Activated effector memory CD4-positive, alpha-beta T cell treated with anti-CD3 and anti-CD28 coated beads, Interleukin-2, amount 50 U/mL, for 16 hours (primary cell): Measurements from ENCODE around the gene BEST1.

Source experiments
- DNase-seq: peaks from one replicate; pipeline ENCODE4 v3.0.0-alpha.2; 2020

The BEST1 gene

DNA sequence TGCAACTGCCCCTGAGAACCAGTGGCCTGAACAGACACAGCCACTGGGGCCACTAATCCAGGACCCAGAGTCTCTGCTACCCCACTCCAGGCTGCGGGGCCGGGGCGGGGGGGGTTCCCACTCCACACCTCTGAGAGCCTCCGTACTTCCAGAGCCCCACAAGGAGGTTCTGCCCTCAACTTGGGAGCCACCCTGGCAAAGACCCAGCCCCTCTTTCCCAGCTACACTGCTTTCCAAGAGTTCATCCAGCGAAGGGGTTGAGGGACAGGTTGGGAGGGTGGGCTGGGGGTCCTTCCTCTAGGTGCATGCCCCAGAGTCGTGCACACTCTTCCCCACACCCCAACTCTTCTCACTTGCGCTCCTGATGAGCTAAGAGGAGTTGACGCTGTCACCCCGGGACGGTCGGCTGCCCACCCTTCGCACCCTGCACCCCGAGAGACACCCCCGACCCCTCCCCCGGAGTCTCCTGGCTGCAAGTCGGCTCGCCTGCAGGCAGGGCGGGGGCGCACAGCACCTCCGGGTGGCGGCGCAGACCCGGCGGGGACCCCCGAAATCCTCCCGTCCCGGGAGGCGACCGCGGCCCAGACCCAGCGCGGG, 33.3 kb upstream of the BEST1 start:
- DNase-seq, result peak; percentile 59

DNA sequence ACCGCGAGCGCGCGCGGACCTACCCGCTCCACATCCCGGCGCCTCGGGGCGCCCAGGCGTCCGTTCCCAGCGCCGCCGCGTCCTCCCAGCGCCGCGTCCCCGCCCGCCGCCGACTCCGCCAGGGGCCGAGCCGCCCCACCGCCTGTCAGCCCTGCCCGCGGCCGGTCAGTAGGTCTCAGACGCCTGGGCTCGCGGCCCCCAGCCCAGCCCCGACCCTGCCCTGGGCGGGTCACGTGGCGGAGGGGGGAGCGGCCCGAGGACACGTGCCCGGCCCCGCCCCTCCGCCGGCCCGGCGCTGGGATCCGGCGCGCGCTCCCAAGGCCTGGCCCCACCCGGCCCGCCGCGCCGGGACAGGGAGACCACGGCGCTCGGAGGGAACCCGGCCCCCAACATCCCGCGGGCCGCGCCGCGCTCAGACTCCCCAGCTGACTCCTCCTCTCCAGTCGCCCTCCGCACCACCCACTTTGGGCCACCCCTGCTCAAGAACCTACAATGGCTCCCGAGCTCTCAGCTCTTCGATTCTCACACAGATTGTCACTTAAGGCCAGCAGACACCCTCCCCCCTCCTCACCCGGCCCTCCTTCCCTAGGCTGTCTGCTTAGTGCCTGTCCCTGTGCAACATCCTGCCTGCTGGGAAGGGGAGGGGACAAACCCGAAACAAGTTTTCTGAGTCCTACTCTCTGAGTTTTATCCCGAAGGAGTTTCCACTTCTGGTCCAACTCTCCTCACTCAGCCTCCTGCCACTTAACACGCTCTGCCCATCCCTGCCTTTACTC, 32.6 kb upstream of the BEST1 start, which contains the start of gene RAB3IL1:
RAB3IL1 (minus strand) TSS at position 233 of the 776 bp plus-strand sequence; CDS start at position 34, 199 bp downstream.
- DNase-seq, result peak; percentile 62

- DNase-seq, result no peak
These were observed 31.8 kb upstream of the BEST1 start for GRCh38 chr11:61918251-61918937.

DNA sequence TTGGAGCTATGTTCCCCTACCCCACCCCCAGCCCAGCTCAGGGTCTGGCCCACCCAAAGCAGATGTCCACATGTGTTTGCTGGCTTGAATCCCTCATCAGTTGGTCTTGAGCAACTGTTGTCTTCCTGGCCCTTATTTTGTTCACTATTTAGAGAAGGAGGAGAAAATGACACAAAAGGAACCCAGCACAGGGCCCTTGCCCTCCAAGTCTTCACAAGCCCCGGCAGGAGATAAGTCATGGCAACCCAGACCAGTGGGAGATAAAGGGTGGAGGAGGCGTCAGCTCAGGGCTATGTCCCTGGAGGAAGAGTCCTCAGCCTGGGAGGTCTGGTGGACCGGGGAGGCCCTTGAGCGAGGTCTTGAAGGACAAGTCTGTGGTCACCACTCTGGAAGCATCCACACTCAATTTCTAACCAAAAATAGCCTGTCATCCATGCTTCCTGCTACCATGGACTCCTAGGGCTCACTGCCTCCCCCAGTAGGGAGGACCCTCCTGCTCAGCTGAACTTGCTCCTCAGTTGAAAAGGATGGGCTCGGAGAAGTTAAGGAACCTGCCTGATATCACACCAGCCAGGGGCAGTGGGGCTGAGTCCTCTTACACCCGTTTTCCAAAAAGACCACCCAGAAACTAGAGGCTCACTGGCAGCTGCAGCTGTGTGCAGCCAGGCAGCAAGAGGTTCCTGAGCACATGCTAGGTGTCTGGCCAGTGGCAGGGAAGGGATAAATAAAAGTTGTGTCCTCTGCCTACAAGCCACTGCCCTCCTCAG, 31.0 kb upstream of the BEST1 start:
- DNase-seq, result no peak

GRCh38 chr11:61919705-61920631, 30.2 kb upstream of the BEST1 start:
- peak; percentile 60 for DNase-seq

GRCh38 chr11:61921446-61921845, 28.7 kb upstream of the BEST1 start:
- DNase-seq, result no peak

GRCh38 chr11:61922539-61922938, 27.6 kb upstream of the BEST1 start:
- no peak for DNase-seq

DNA sequence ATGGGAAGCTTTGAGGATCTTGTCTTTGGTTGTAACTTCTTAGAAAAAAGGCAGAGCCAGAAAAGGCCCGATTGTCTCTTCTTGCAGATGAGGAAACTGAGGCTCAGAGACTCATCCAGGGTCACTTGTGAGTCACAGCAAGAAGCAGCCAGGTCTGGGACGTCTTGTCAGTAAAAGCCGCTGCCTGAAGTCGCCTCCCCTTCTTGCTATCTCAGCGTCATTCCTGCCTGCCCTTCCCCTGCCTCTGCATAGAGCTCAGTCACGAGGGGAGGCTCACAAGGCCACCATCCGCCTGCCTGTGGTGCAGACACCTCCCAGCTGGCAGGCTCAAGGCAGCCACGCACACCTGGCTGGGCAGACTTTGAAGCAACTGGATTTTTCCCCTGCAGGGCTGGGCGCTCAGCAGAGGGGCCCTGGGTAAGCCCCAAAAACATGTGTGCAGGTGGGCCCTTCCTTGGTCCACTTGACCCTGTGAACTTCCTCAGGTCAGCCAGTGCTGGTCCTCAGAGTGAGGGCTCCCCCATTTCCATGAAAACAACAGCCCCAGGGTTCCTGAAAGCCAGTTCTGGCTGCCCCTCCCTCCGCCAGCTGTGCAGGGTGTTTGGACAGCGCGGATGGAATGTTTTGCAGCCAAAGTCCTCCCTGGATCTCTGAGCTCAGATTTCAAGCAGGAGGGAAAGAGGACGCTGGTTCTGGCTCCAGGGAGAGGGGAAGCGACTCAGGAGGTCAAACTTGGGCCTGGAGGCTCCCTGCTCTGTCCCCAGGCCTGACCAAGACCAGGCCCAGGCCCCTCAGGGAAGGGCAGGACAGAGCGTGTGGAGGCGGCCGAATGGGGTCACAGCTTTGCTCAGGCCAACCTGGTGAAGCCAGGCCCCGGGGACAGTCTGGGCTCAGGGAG, 26.7 kb upstream of the BEST1 start:
- DNase-seq, result peak; percentile 57

DNA sequence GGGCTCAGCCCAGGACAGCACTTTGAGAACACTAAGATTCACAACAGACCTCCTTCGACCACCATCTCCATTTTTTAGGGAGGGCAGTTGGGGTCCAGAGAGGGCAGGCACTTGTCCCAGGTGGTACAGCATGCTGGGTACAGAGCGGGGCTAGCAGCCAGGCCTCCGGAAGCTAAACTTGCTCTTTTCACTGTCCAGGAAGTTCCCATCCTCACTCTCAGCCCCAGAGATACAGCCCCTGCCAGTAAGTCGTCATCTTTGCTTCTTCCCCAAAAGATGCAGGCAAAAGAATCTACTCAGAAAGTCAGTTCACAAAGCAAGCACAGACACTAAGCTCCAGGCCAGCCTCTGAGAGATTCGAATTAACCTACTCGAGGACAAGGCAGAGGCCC, 26.1 kb upstream of the BEST1 start:
- no peak for DNase-seq

DNA sequence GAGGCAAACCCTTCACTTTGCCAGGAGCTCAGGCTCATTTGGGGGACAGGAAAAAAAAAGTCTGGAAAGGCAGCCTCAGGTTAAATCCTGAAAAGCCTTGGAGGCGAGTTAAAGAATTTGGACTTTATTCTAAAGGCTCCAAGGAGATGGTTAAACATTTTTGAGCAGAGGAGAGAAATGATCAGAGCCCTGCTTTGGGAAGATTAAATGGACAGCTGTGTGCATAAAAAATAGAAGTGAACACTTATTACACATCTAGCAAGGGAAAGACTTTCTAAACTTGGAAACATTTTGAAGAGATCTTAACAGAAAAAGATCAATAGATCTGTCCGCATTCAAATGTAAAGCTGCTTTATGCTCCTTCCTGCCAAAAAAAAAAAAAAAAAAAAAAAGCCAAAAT, 24.4 kb upstream of the BEST1 start:
- DNase-seq, result no peak

GRCh38 chr11:61926235-61926634, 23.9 kb upstream of the BEST1 start:
- no peak for DNase-seq

- DNase-seq, result no peak
These were observed 22.6 kb upstream of the BEST1 start for GRCh38 chr11:61927501-61927900.

- no peak for DNase-seq
These were observed 21.5 kb upstream of the BEST1 start for GRCh38 chr11:61928606-61929005.

GRCh38 chr11:61930933-61931332, 19.2 kb upstream of the BEST1 start:
- no peak for DNase-seq

- no peak for DNase-seq
These were observed 14.3 kb upstream of the BEST1 start for GRCh38 chr11:61935861-61936260.

GRCh38 chr11:61940466-61940865, 9.7 kb upstream of the BEST1 start:
- DNase-seq, result no peak

- DNase-seq, result no peak
These were observed 5.0 kb upstream of the BEST1 start for GRCh38 chr11:61945191-61945590.

DNA sequence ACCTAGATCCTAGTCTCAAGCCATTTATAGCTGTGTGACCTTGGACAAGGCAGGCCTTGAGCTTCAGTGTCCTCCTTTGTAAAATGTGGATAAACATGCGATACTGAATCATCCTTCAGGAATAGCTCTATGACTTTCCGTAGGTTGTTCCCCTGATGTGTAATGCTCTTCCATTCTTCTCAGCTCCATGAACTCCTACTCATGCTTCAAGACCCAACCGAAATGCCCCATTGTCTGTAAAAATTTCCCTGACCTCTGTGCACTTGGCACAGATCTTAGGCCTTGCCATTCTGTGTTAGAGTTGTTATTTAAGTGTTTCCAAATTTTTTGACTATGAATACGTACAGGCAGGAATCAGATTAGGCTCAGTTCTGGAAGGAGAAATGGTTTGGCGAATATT, 3.3 kb upstream of the BEST1 start:
- no peak for DNase-seq

DNA sequence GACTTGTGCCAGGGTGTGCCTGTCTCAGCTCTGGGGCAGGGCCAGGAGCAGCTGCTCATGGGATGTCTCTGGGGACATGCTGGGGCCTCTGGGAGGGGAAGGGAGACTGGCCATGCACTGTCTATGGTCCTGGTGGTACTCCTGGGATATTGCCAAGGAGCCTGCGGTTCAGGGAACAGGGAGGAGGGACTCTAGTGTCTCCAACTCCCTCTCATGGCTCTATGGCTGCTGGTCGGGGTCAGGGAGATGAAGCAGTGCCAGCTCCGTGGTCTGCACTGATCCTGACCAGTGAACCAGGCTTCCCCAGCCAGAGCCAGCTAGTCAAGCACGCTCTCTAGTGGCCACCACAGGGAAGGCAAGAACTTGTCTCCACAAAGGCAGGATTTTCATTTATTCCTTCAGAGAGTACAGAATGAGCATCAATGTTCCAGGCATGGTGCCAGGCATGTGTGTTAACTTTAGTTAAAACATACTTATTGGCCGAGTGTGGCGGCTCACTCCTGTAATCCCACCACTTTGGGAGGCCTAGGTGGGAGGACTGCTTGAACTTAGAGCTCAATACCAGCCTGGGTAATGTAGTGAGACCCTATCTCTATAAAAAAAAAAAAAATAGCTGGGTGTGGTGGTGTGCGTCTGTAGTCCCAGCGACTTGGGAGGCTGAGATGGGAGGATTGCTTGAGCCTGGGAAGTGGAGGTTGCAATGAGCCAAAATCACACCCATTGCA, 2.5 kb upstream of the BEST1 start:
- DNase-seq, result peak; percentile 85

DNA sequence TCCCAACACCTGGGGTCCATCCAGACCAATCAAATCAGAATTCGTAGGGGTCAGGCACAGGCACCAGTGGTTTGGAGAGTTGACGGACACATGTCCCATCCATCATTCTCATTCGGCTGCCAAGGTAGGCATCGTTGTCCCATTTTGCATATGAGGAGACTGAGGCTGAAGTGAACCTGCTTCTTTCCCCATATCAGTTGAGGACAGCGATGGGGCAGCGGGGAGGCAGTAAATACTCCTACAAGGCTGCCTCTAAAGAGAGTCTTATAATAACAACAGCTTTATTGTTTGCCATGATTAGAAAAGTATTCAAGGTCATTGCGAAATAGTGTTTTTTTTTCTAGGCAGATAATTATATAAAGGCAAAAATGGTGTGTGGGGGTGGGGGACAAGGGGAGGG, 1.6 kb upstream of the BEST1 start:
- no peak for DNase-seq
